Activated CD8-positive, alpha-beta T cell treated with anti-CD3 and anti-CD28 coated beads, Interleukin-2, amount 10 ng/mL, durations not matched to agents 7 days and 5 days (primary cell): Measurements from ENCODE around the gene TAS2R40. TPM values are rescaled to one million over a fixed set of nuclear protein-coding genes. Genes with fewer than 3 reads are reported as not detected.

Source experiments
- ATAC-seq: fragments of 150-1000 bp; cut with Tn5 transposase; one replicate; pipeline ENCODE4 v1.10.0; 2021; ENCODE audit warnings: moderate library complexity
- CTCF ChIA-PET: fragments of 350-600 bp; sonication (Branson Sonifier 250); formaldehyde crosslinking; loops from one replicate; lab custom pipeline; 2021; ENCODE audit warnings: antibody characterized with exemption; lab: Charles Lee
- POLR2A ChIA-PET: fragments of 350-600 bp; sonication (Branson Sonifier 250); formaldehyde crosslinking; loops from one replicate; lab custom pipeline; 2021; ENCODE audit warnings: antibody characterized with exemption; lab: Charles Lee
- DNase-seq: peaks from one replicate; pipeline ENCODE4 v3.0.0-alpha.2; 2020
- H3K27ac Mint-ChIP-seq: one replicate; pipeline ENCODE4 v1.8.0; 2021; ENCODE audit warnings: mild to moderate bottlenecking, mixed read lengths
- H3K27me3 Mint-ChIP-seq: one replicate; pipeline ENCODE4 v1.8.0; 2021; ENCODE audit warnings: low read depth, mixed read lengths
- H3K36me3 Mint-ChIP-seq: one replicate; pipeline ENCODE4 v1.8.0; 2021; ENCODE audit warnings: low read depth, mixed read lengths
- H3K4me1 Mint-ChIP-seq: one replicate; pipeline ENCODE4 v1.8.0; 2021; ENCODE audit warnings: low read depth, mixed read lengths
- H3K4me3 Mint-ChIP-seq: one replicate; pipeline ENCODE4 v1.8.0; 2021; ENCODE audit warnings: mild to moderate bottlenecking, mixed read lengths
- H3K9me3 Mint-ChIP-seq: one replicate; pipeline ENCODE4 v1.8.0; 2022; ENCODE audit warnings: mixed read lengths; ENCODE audit not compliant: insufficient read depth
- total RNA-seq, 2 experiments: library from RNA; stranded (reverse); gene quantifications; one replicate each; pipeline ENCODE4 v1.2.3, GENCODE V29; 2021

TAS2R40 gene
- total RNA-seq, 2 experiments from 2014 or later, result not detected

DNA sequence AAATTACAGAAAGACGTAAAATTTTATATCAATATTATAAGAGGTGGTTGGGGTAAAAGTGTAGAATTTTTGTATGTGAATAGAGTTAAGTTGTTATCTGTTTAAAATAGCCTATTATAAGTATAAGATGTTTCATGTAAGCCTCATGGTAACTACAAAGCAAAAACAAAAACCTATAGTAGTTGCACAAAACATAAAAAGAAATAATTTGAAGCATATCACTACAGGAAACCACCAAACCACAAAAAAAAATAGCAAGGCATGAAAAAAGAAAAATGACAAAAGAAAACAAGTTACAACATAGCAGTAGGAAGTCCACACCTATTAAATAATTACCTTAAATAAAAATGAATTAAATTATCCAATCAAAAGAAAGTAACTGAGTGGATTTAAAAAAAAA, 29.0 kb downstream of the TAS2R40 start:
- peak; percentile 61 for ATAC-seq
- Mint-ChIP-seq H3K27me3 (no peaks in the 10 kb centered on the region), H3K4me3 (peak overlapping the region; percentile 16), H3K9me3 (peaks cover 54% of the 10 kb centered on the region), H3K36me3 (peaks cover 67% of the 10 kb centered on the region), H3K27ac (peak overlapping the region; percentile 74), H3K4me1 (peaks cover 81% of the 10 kb centered on the region)
- DNase-seq, result no peak
- ChIA-PET CTCF (interaction anchor here (0.8 to 3.6 kb wide), 9 partner anchors 11 to 130 kb away, joined by 3 to 29 read pairs (median 4); partner anchors contain the start of genes CASP2 and GSTK1), POLR2A (interaction anchor here (1.3 to 2.7 kb wide), 3 partner anchors 12 to 129 kb away, joined by 3 to 13 read pairs (median 5); partner anchors contain the start of gene GSTK1)

DNA sequence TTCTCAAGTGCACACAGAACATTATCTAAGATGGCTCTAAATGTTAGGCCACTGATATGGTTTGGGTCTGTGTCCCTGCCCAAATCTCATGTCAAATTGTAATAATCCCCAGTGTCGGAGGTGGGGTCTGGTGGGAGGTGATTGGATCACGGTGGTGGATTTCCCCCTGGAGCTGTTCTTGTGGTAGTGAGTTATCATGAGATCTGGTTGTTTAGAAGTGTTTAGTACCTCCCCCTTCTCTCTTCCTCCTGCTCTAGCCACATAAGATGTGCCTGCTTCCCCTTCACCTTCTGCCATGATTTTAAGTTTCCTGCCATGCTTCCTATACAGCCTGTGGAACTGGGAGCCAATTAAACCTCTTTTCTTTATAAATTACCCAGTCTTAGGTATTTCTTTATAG, 30.2 kb downstream of the TAS2R40 start:
- peak; percentile 55 for ATAC-seq
- no peaks in the 10 kb centered on the region for H3K27me3 Mint-ChIP-seq
- H3K4me3 Mint-ChIP-seq, result peak overlapping the region; percentile 22
- peaks cover 77% of the 10 kb centered on the region for H3K4me1 Mint-ChIP-seq
- ChIA-PET CTCF (interaction anchor here (1.2 to 1.3 kb wide), 2 partner anchors 11 to 31 kb away, joined by 3 to 7 read pairs; no protein-coding TSS in a partner anchor), POLR2A (interaction anchor here (1.5 kb wide), 1 partner anchor 11 kb away, joined by 6 read pairs; the partner anchor contains the start of gene GSTK1)
- no peak for DNase-seq
- H3K9me3 Mint-ChIP-seq, result peaks cover 47% of the 10 kb centered on the region
- H3K36me3 Mint-ChIP-seq, result peaks cover 57% of the 10 kb centered on the region
- H3K27ac Mint-ChIP-seq, result peak overlapping the region; percentile 75

GRCh38 chr7:143255564-143255963, 33.7 kb downstream of the TAS2R40 start:
- no peaks in the 10 kb centered on the region for H3K27me3 Mint-ChIP-seq
- no peak overlapping the region for H3K4me3 Mint-ChIP-seq
- no peak for ATAC-seq
- H3K4me1 Mint-ChIP-seq, result peaks cover 65% of the 10 kb centered on the region
- H3K27ac Mint-ChIP-seq, result peak overlapping the region; percentile 83
- peaks cover 38% of the 10 kb centered on the region for H3K36me3 Mint-ChIP-seq
- H3K9me3 Mint-ChIP-seq, result peaks cover 27% of the 10 kb centered on the region
- ChIA-PET POLR2A (interaction anchor here (0.6 to 1.9 kb wide), 5 partner anchors 8 to 260 kb away, joined by 3 to 8 read pairs (median 4); partner anchors contain the start of genes CASP2 and GSTK1), CTCF (interaction anchor here (0.5 to 16.4 kb wide), 10 partner anchors 9 to 229 kb away, joined by 3 to 224 read pairs (median 4); no protein-coding TSS in a partner anchor)
- DNase-seq, result no peak

- POLR2A ChIA-PET, result interaction anchor here (0.6 to 1.8 kb wide), 5 partner anchors 8 to 259 kb away, joined by 3 to 9 read pairs (median 4); partner anchors contain the start of gene CASP2
- ATAC-seq, result no peak
- Mint-ChIP-seq H3K36me3 (peaks cover 31% of the 10 kb centered on the region), H3K9me3 (peaks cover 27% of the 10 kb centered on the region), H3K4me3 (no peak overlapping the region), H3K27me3 (no peaks in the 10 kb centered on the region), H3K4me1 (peaks cover 57% of the 10 kb centered on the region), H3K27ac (peak overlapping the region; percentile 23)
- DNase-seq, result no peak
- CTCF ChIA-PET, result interaction anchor here (1.2 to 16.4 kb wide), 8 partner anchors 8 to 146 kb away, joined by 3 to 224 read pairs (median 4); no protein-coding TSS in a partner anchor
These were observed 34.5 kb downstream of the TAS2R40 start for GRCh38 chr7:143256325-143256724.

DNA sequence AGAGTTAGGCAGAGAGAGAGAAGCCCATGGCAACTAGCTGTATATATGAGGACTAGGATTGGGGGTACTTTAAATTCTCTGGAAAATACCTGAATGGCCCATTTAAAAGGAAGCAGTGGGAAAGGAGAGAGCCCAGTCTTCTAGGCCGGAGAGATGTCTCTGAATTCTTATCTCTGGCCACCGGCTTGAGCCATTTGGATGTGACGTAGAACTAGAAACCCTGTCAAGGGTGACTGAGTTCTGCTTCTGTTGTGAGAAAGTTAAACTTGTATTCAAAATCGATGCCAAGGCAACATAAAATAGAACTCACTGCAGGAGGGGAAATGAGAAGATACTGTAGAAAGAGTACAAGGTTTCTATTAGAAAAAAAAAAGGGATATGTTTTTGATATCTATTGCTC, 35.1 kb downstream of the TAS2R40 start:
- ATAC-seq (no peak), DNase-seq (no peak)
- H3K27me3 Mint-ChIP-seq, result no peaks in the 10 kb centered on the region
- H3K27ac Mint-ChIP-seq, result no peak overlapping the region
- H3K4me1 Mint-ChIP-seq, result peaks cover 54% of the 10 kb centered on the region
- H3K9me3 Mint-ChIP-seq, result peaks cover 27% of the 10 kb centered on the region
- H3K4me3 Mint-ChIP-seq, result no peak overlapping the region
- ChIA-PET CTCF (interaction anchor here (0.7 to 16.4 kb wide), 7 partner anchors 12 to 1518 kb away, joined by 3 to 224 read pairs (median 3); no protein-coding TSS in a partner anchor), POLR2A (interaction anchor here (1.3 to 1.8 kb wide), 2 partner anchors 9 to 30 kb away, joined by 8 to 9 read pairs; partner anchors contain the start of gene CASP2)
- H3K36me3 Mint-ChIP-seq, result peaks cover 28% of the 10 kb centered on the region

GRCh38 chr7:143257501-143257900, 35.7 kb downstream of the TAS2R40 start:
- no peak overlapping the region for H3K27ac Mint-ChIP-seq
- CTCF ChIA-PET, result interaction anchor here (0.7 to 16.4 kb wide), 6 partner anchors 8 to 1518 kb away, joined by 3 to 224 read pairs (median 3); no protein-coding TSS in a partner anchor
- POLR2A ChIA-PET, result interaction anchor here (1.3 kb wide), 1 partner anchor 9 kb away, joined by 9 read pairs; no protein-coding TSS in a partner anchor
- no peaks in the 10 kb centered on the region for H3K27me3 Mint-ChIP-seq
- H3K9me3 Mint-ChIP-seq, result peaks cover 21% of the 10 kb centered on the region
- ATAC-seq (no peak), DNase-seq (no peak)
- no peak overlapping the region for H3K4me3 Mint-ChIP-seq
- peaks cover 53% of the 10 kb centered on the region for H3K4me1 Mint-ChIP-seq
- H3K36me3 Mint-ChIP-seq, result peaks cover 25% of the 10 kb centered on the region

- Mint-ChIP-seq H3K4me3 (peak overlapping the region; percentile 34), H3K27ac (peak overlapping the region; percentile 67), H3K9me3 (peaks cover 11% of the 10 kb centered on the region), H3K4me1 (peaks cover 52% of the 10 kb centered on the region), H3K36me3 (peaks cover 21% of the 10 kb centered on the region), H3K27me3 (no peaks in the 10 kb centered on the region)
- ChIA-PET CTCF (interaction anchor here (0.6 to 16.4 kb wide), 10 partner anchors 12 to 157 kb away, joined by 3 to 224 read pairs (median 3); no protein-coding TSS in a partner anchor), POLR2A (interaction anchor here (0.9 to 1.0 kb wide), 3 partner anchors 29 to 450 kb away, joined by 3 to 6 read pairs (median 3); partner anchors contain the start of gene CASP2)
- DNase-seq (no peak), ATAC-seq (no peak)
These were observed 37.0 kb downstream of the TAS2R40 start for GRCh38 chr7:143258831-143259230.

DNA sequence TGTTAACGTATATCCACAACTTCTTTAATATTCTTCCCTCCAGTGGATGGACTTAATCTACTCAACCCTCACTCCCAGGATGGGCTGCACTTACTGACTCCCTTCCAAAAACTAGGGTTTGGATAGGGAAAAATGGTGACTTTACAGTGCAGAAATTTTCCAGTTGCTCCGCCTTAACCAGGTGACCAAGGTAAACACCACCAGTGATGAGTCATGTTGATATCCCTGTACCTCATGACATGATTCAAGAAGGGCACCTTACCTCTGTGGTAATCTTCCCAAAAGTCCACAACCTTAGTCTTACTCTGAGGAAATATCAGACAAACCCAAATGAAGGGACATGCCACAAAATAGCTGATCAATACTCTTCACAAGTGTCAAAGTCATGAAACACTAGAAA, 37.9 kb downstream of the TAS2R40 start:
- H3K4me3 Mint-ChIP-seq, result no peak overlapping the region
- no peak for DNase-seq
- no peak for ATAC-seq
- peaks cover 1% of the 10 kb centered on the region for H3K9me3 Mint-ChIP-seq
- peaks cover 23% of the 10 kb centered on the region for H3K36me3 Mint-ChIP-seq
- peaks cover 54% of the 10 kb centered on the region for H3K4me1 Mint-ChIP-seq
- CTCF ChIA-PET, result interaction anchor here (1.0 to 16.4 kb wide), 6 partner anchors 10 to 45 kb away, joined by 3 to 224 read pairs (median 4); no protein-coding TSS in a partner anchor
- H3K27me3 Mint-ChIP-seq, result no peaks in the 10 kb centered on the region
- POLR2A ChIA-PET, result interaction anchor here (1.0 to 1.2 kb wide), 2 partner anchors 28 to 36 kb away, joined by 3 to 5 read pairs; partner anchors contain the start of gene CASP2
- H3K27ac Mint-ChIP-seq, result peak overlapping the region; percentile 1

GRCh38 chr7:143261901-143262300, 40.1 kb downstream of the TAS2R40 start:
- Mint-ChIP-seq H3K4me1 (peaks cover 50% of the 10 kb centered on the region), H3K4me3 (peak overlapping the region; percentile 20), H3K9me3 (no peaks in the 10 kb centered on the region), H3K27ac (peak overlapping the region; percentile 23), H3K36me3 (peaks cover 33% of the 10 kb centered on the region), H3K27me3 (no peaks in the 10 kb centered on the region)
- ATAC-seq, result no peak
- ChIA-PET POLR2A (interaction anchor here (1.6 to 2.7 kb wide), 2 partner anchors 17 to 18 kb away, joined by 4 to 20 read pairs; no protein-coding TSS in a partner anchor), CTCF (interaction anchor here (1.3 to 16.4 kb wide), 3 partner anchors 15 to 21 kb away, joined by 3 to 224 read pairs (median 11); no protein-coding TSS in a partner anchor)
- no peak for DNase-seq

DNA sequence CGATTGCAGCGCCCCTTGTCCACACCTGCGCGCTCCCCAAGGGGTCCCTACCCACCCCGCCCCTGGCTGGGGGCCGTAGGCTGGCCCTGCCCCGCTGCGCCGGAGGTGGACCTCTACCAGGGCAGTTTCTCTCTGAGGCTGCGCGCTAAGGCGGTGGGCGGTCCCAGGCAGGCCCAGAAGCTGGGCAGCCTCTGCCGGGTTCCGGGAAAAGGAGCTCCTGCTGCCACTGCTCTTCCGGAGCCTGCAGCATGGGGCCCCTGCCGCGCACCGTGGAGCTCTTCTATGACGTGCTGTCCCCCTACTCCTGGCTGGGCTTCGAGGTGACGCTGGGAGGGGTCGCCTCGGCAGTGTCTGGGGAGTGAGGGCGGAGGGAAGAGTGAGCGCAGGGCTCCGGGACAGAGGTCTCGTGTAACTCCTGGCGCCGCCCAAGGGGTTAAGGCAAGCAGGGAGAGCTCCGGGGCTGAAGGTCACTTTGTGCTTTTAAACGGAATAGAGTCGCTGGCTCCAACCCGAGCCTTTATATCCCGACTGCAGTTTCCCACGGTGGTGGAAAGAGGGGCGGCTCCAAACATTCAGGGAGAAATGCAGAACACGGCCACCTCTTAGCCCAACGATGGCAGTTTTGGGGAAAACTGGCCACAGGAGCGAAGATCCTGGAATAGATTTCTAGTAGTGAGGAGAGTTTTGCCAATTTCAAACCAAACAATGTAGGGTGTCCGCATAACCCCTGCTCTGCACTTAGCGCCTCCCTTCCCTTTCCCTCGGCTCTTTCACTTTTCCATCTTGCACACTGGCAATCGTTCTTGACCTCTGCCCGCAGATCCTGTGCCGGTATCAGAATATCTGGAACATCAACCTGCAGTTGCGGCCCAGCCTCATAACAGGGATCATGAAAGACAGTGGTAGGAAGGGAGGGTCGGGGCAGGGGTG, 41.7 kb downstream of the TAS2R40 start, which contains the start of gene GSTK1:
Gene GSTK1 (plus strand): TSS at position 176 of the 930 bp plus-strand sequence. CDS start 73 bp downstream, at position 249.
- Mint-ChIP-seq H3K4me1 (peaks cover 53% of the 10 kb centered on the region), H3K9me3 (no peaks in the 10 kb centered on the region), H3K27ac (peak within 1 kb of the TSS; percentile 93), H3K36me3 (peaks cover 47% of the 10 kb centered on the region), H3K4me3 (peak within 1 kb of the TSS; percentile 97), H3K27me3 (no peaks in the 10 kb centered on the region)
- DNase-seq (peak; percentile 84), ATAC-seq (peak; percentile 99)
- ChIA-PET CTCF (interaction anchor here (0.8 to 16.4 kb wide), 13 partner anchors 8 to 111 kb away, joined by 3 to 224 read pairs (median 5); partner anchors contain the start of gene CASP2), POLR2A (interaction anchor here (0.5 to 3.0 kb wide), 22 partner anchors 9 to 879 kb away, joined by 3 to 34 read pairs (median 6); partner anchors contain the start of gene CASP2)
